Measurements from ENCODE around the gene YY2. TPM values are rescaled to one million over a fixed set of nuclear protein-coding genes. Genes with fewer than 3 reads are reported as not detected.

Gene YY2
- total and polyA plus RNA-seq, 2 of the 8 experiments (the other 6 are each of a cell fraction or from before 2014, with no cell fraction given) = 0.60 to 1.5 TPM

GRCh38 chrX:21845096-21845495 lies 10.7 kb upstream of the YY2 start:
- no peaks in the 10 kb centered on the region for H3K79me1 ChIP-seq (ENCODE audit: low read depth, low read length)
- H3K4me1 ChIP-seq (replicated peaks in 1 of 4; ENCODE audit: control insufficient read depth in 3 of 4, insufficient read depth in 4 of 4, low read length in 3 of 4) = no peaks in the 10 kb centered on the region; a peak in 1 of 7 replicates
- no peak overlapping the region for H3K9ac ChIP-seq (replicated peaks in 1 of 4; ENCODE audit: extremely low read depth in 1 of 4, low read depth in 3 of 4, low read length in 3 of 4)
- no peak overlapping the region for H4K8ac ChIP-seq (ENCODE audit: extremely low read depth, insufficient read depth, low read length)
- no peaks in the 10 kb centered on the region for H3K27me3 ChIP-seq (replicated peaks in 1 of 4; ENCODE audit: control insufficient read depth in 3 of 4, extremely low read depth in 1 of 4, insufficient read depth in 3 of 4, low read length in 3 of 4)
- H3K4me2 ChIP-seq (ENCODE audit: insufficient read depth in 1 of 2, low read depth in 2 of 2, low read length in 2 of 2) = no peak overlapping the region
- H4K5ac ChIP-seq (ENCODE audit: insufficient read length, low read depth, low read length) = no peak overlapping the region
- 40 to 92% methylated on average over 1 to 6 of the region's 6 CpGs for WGBS, 2 experiments (ENCODE audit: extremely low coverage in 1 of 2, insufficient coverage in 1 of 2, insufficient read length in 1 of 2, insufficient replicate concordance in 2 of 2, low coverage in 1 of 2, low lambda C conversion rate in 2 of 2, missing lambda C conversion rate in 1 of 2)
- no peak overlapping the region for H2BK120ac ChIP-seq (replicated peaks; ENCODE audit: low read depth, low read length)
- no peak overlapping the region for H2BK12ac ChIP-seq (ENCODE audit: low read depth, low read length)
- H4K91ac ChIP-seq (replicated peaks; ENCODE audit: insufficient read length, low read length) = no peak overlapping the region
- ChIA-PET POLR2A (ENCODE audit: partially characterized antibody) (no interaction called here), CTCF (ENCODE audit: partially characterized antibody) (no interaction called here)
- H3K27ac ChIP-seq (ENCODE audit: low read depth, low read length) = no peak overlapping the region
- H2AFZ ChIP-seq (ENCODE audit: low read length) = no peak overlapping the region
- no peak overlapping the region for H3K18ac ChIP-seq (ENCODE audit: extremely low read depth, low read length)
- H4K20me1 ChIP-seq (replicated peaks in 1 of 2; ENCODE audit: control insufficient read depth in 1 of 2, insufficient read depth in 2 of 2, low read length in 2 of 2) = no peaks in the 10 kb centered on the region
- no peak overlapping the region for H2BK5ac ChIP-seq (ENCODE audit: low read depth, low read length)
- FAIRE-seq = no peak
- H3K79me2 ChIP-seq (ENCODE audit: control insufficient read depth in 1 of 2, insufficient read depth in 2 of 2, low read length in 2 of 2) = peaks cover 0 to 7% of the 10 kb centered on the region in 2 experiments; a peak in 2 of 4 replicates
- H3K36me3 ChIP-seq (ENCODE audit: control insufficient read depth in 2 of 4, insufficient read depth in 4 of 4, low read length in 3 of 4) = peaks cover 0 to 7% (median 0%) of the 10 kb centered on the region in 4 experiments; a peak in 2 of 8 replicates
- H3K56ac ChIP-seq (replicated peaks; ENCODE audit: insufficient read length, low read depth, low read length) = no peak overlapping the region
- H2AK5ac ChIP-seq (ENCODE audit: low read depth, low read length) = no peak overlapping the region
- H2BK15ac ChIP-seq (ENCODE audit: low read length) = no peak overlapping the region
- no peak for DNase-seq (ENCODE audit: low read depth in 1 of 2, low spot score in 2 of 2)
- H3K4ac ChIP-seq (replicated peaks; ENCODE audit: insufficient read length, low read depth, low read length) = no peak overlapping the region
- no peaks in the 10 kb centered on the region for H3K23me2 ChIP-seq (ENCODE audit: low read depth, low read length)
- H3K9me3 ChIP-seq (ENCODE audit: insufficient read depth in 2 of 2, low read depth in 1 of 2, low read length in 1 of 2) = no peaks in the 10 kb centered on the region
- no peak overlapping the region for H3K14ac ChIP-seq (ENCODE audit: insufficient read length)
- H3K23ac ChIP-seq (ENCODE audit: insufficient read length) = no peak overlapping the region
- no peak overlapping the region for H3K4me3 ChIP-seq (ENCODE audit: extremely low read depth in 1 of 4, insufficient read depth in 2 of 4, low read depth in 3 of 4, low read length in 4 of 4)
- no peak overlapping the region for H2BK20ac ChIP-seq (ENCODE audit: low read length)
